GM21526 (cell line): ENCODE measurements around the gene ALKBH4.
"Not testable (repeated sequence)": the region's sequence is repeated elsewhere in the genome, so short reads cannot be mapped to it uniquely, and the experiment has no call there.

Experiments
- ATAC-seq: cut with Tn5 transposase; IDR thresholded peaks from one replicate; pipeline ENCODE4 v1.9.1; 2021; ENCODE audit warnings: moderate library complexity; ENCODE audit not compliant: unreplicated experiment, low FRiP score

Gene ALKBH4

DNA sequence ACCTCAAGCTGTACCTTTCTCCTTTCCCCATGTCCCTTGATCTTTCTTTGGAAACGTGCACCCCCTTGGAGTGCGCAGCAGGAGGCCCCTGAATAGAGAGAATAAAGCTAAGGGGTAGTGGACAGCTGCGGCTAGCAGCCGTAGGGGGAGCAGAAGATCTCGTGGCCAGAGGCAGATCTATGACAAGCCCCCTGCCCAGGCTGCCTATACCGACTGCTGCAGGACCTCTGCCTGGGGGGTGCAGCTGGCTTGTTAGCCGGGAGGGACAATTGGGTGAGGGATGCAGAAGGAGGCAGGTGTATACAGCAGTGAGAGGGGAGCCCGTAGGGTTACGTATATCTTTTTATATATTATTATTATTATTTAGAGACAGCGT is 14.5 kb upstream of the ALKBH4 start:
- peak; percentile 25 for ATAC-seq

DNA sequence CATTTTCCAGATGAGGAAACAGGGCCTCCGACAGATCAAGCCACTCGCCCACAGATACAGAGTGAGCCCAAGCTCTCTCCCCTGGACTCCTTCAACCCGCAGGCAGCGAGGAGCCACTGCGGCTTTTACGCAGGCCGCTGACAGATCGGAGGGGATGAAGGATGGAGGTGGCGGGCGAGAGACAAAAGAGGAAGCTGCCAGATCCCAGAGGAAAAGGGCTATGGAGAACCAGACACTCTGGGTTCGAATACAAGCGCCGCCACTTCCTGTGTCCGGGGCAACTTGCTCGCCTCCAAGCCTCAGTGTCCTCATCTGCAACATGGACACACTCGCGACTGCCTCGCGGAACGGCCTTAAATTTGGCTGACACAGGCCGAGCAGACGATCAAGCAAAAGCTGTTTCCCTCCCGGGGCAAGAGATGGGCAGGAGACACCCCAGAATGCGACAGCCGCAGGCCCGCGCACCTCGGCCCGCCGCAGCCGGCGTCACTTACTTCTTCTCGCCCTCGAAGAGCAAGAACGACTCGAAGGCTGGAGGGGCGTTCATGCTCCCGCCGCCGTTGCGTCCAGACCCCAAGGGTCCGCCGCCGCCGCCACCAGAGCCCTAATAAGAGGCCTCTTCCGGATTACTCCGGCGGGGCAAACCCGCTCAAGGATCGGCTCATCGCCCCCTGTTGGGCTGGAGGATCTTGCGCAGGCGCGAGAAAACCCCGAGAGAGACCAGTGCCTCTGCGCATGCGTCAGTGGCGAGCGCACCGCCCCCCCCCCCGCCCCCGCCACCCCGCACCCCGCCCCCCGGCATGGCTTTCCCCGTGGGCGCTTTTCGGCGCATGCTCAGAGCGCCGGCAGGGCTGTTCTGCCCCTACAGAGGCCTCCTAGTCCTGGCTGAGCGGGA is 13.9 kb upstream of the ALKBH4 start, which contains the start of gene POLR2J:
Gene POLR2J (minus strand): TSS at position 609 of the 895 bp plus-strand sequence. CDS start 62 bp downstream, at position 547.
- peak; percentile 68 for ATAC-seq

- ATAC-seq = not testable (repeated sequence)
These were observed 10.2 kb upstream of the ALKBH4 start for GRCh38 chr7:102474736-102475435.

GRCh38 chr7:102474116-102474515 is 9.5 kb upstream of the ALKBH4 start:
- ATAC-seq = not testable (repeated sequence)

DNA sequence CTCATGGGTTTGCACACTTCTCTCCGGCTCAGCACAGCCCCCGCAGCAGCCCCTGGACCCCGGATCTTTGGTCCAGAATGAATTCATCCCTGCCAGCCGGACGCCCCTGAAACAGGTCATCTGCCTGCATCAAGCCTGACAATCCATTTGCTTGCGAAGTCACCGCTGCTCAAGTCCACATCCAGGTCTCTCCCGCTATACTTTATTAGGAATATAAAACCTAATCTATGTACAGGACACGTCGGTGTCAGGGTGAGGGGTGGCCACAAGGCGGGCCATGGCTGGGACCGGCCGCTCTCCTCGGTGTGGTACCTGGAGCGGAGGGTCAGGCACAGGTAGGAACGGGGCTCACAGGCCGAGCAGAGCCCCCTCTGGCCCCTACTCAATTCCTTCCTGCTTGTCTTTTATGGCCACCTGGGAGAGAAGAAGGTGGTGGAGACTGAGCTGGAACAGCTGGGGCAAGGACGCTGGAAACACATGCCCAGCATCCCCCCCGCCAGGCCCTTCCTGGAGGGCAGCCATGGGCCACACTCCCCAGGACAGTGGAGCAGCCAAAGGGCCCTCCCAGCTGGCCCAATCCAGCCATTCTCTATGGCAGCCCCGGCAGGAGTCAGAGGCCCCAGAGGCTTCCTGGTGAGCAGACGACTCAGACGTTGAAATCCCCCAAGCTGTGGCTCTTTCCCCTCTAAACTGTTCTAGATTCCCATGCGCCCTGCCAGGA is 8.8 kb upstream of the ALKBH4 start:
- no peak for ATAC-seq

DNA sequence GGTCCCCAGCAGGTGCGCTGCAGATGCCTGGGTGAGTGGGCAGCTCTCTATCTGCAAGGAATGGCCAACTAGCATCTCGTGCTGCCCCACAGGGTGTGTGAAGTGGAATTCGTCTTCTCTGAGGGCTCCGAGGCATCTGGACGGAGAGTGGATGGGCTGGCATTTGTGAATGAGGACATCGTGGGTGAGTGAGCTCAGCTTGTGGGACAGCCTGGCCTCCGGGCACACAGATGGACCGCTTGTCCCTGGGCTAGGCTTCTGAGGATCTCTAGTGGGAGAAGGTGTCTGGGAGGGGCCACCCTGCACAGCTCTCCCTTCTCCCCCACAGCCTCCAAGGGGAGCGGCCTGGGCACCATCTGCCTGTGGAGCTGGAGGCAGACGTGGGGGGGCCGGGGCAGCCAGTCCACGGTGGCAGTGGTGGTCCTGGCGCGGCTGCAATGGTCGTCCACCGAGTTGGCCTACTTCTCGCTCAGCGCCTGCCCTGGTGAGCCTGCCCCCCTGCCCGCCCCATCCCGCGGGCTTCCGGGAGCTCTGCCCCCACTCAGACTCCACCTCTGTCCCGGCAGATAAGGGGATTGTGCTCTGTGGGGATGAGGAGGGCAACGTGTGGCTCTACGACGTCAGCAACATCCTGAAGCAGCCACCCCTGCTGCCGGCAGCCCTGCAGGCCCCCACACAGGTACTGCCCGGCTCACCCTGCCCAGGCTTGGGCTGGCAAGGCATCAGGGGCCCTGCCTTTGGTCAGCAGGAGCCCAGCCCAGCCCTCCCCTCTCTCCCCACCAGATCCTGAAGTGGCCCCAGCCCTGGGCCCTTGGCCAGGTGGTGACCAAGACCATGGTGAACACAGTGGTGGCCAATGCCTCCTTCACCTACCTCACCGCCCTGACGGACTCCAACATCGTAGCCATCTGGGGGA is 7.7 kb upstream of the ALKBH4 start:
- no peak for ATAC-seq

DNA sequence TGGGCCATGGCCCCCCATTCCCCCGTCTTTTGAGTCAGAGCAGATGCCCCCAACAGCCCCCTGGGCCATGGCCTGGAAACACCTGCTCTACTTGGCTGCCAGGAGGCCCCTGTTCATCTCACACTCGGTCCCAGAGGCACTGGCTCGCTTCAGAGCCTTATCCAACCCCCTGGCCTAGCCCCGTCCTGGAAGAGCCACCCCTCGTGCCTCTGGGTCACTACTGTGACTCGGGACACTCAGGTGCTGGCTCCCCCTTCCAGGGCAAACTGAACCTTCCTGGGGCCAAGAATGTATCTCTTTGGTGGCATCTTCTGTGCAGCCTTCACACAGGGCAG is 7.1 kb upstream of the ALKBH4 start:
- no peak for ATAC-seq

- no peak for ATAC-seq
These were observed 5.5 kb upstream of the ALKBH4 start for GRCh38 chr7:102469972-102470825.

- ATAC-seq = no peak
These were observed 4.8 kb upstream of the ALKBH4 start for GRCh38 chr7:102469351-102469971.

- ATAC-seq = no peak
These were observed 4.1 kb upstream of the ALKBH4 start for GRCh38 chr7:102468478-102469350.

GRCh38 chr7:102467581-102468477 is 3.2 kb upstream of the ALKBH4 start:
- no peak for ATAC-seq

DNA sequence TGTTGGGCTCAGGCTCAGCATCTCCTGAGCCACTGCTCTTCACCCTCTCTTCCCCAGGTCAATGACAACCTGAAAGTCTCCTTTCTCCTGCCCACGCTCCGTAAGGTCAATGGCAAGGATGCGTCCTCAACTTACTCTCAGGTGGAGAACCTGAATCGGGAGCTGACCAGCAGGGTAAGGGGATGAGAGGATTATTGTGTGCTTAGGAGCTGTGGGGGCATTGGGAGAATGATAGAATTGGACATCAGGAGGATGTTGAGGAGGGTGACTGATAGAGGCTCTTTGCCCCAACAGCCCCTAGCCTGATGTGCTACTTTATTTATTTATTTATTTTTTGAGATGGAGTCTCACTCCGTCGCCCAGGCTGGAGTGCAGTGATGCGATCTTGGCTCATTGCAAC is 1.4 kb upstream of the ALKBH4 start:
- no peak for ATAC-seq

GRCh38 chr7:102463841-102464576 is 654 bp downstream of the ALKBH4 start:
- no peak for ATAC-seq

- ATAC-seq = no peak
These were observed 4.2 kb downstream of the ALKBH4 start for GRCh38 chr7:102460467-102460866.

DNA sequence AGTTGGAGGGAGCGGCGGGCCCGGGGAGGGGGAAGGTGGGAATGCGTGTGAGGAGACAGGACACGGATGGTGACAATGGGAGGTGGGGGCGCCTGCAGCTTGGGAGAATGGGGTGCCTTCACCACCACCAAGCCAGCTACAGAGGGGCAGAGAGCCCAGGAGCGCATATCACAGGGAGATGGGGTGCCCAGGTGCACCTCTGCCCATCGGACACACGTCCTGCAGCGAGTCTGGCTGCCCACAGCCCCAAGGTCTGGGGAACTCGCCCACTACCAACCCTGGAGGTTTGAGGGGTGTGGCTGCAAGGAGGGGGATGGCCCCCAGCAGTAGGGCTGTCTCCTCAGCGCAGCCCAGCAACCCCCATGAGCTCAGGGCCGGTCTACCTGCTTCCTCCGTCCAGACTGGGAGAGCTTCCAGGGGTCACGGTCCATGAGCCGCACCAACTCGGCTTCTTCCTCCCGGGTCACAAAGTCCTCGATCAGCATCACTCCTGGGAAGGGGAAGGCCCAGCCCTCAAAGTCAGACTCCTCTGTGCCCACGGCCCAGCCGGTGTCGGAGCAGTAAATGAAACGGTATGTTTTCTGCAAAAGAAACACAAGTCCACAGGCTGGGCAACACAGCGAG is 5.3 kb downstream of the ALKBH4 start:
- no peak for ATAC-seq
